Thyroid gland (tissue), 4 donors: Measurements from ENCODE around the gene CALM1. TPM values are rescaled to one million over a fixed set of nuclear protein-coding genes. Genes with fewer than 3 reads are reported as not detected.

Source experiments
- DNase-seq, 2 donors: peaks; one replicate each; pipeline ENCODE4 v3.0.0-alpha.2; 2019
- H3K27ac ChIP-seq, 3 donors: fragments of 200-600 bp; sonication (generic); 1 replicate in 2 of 3; 2 replicates in 1 of 3; pipeline ENCODE4 v1.5.1; 2016 to 2019; ENCODE audit warnings: mild to moderate bottlenecking in 1 of 3, moderate library complexity in 1 of 3
- H3K27me3 ChIP-seq: fragments of 200-600 bp; sonication (generic); one replicate; pipeline ENCODE4 v1.5.1; 2019
- H3K36me3 ChIP-seq, 2 donors: fragments of 200-600 bp; sonication (generic); one replicate each; pipeline ENCODE4 v1.5.1; 2016 to 2019
- H3K4me1 ChIP-seq, 2 donors: fragments of 200-600 bp; sonication (generic); one replicate each; pipeline ENCODE4 v1.5.1; 2017 to 2019
- H3K4me3 ChIP-seq, 3 donors: fragments of 200-600 bp; sonication (generic); replicated peaks in 1 of 3; 1 replicate in 2 of 3; 2 replicates in 1 of 3; pipeline ENCODE4 v1.5.1; 2016; ENCODE audit warnings: mild to moderate bottlenecking in 1 of 3
- H3K9me3 ChIP-seq: fragments of 200-600 bp; sonication (generic); one replicate; pipeline ENCODE4 v1.5.1; 2017
- POLR2A ChIP-seq, 2 donors: fragments of 450-650 bp; IDR thresholded peaks; one replicate each; pipeline ENCODE4 v1.6.1; 2017; ENCODE audit warnings: antibody characterized with exemption in 2 of 2, mild to moderate bottlenecking in 2 of 2, moderate library complexity in 1 of 2
- WGBS, 2 donors: methylation state at CpG; one replicate each; pipeline ENCODE4 v1.1.5; 2017; 5-methylcytosine and 5-hydroxymethylcytosine counted together
- intact Hi-C: fragments of 100-400 bp; cut with DNase I; formaldehyde crosslinking; loops from one replicate; pipeline ENCODE4 v1.15.1; 2023
- total RNA-seq, 4 donors: library from RNA; depleted of rRNA; stranded (reverse); fragments of >200 nt; gene quantifications; one replicate each; pipeline ENCODE4 v1.2.3, GENCODE V29; 2016
- TF ChIP-seq, protein P1 (sequence below), 6 experiments: fragments of 200-600 bp in 3 of 6; fragments of 450-650 bp in 3 of 6; sonication (generic) in 3 of 6; IDR thresholded peaks; one replicate each; pipeline ENCODE4 v1.5.1; 2016 to 2019; ENCODE audit warnings: antibody characterized with exemption in 6 of 6, mild to moderate bottlenecking in 2 of 6, inconsistent platforms in 1 of 6, moderate library complexity in 1 of 6

Gene CALM1
- total RNA-seq, 4 donors from 2014 or later: 262 to 355 (median 294) TPM

GRCh38 chr14:90456551-90456950, 59.7 kb downstream of the CALM1 start:
- 65 to 67% methylated on average over 4 to 6 of the region's 6 CpGs for WGBS, 2 donors
- Histone ChIP-seq H3K27ac (no peak overlapping the region), H3K36me3 (no peaks in the 10 kb centered on the region), H3K4me3 (no peak overlapping the region), H3K9me3 (no peaks in the 10 kb centered on the region), H3K4me1 (no peaks in the 10 kb centered on the region), H3K27me3 (no peaks in the 10 kb centered on the region)
- TF ChIP-seq, protein P1, sequence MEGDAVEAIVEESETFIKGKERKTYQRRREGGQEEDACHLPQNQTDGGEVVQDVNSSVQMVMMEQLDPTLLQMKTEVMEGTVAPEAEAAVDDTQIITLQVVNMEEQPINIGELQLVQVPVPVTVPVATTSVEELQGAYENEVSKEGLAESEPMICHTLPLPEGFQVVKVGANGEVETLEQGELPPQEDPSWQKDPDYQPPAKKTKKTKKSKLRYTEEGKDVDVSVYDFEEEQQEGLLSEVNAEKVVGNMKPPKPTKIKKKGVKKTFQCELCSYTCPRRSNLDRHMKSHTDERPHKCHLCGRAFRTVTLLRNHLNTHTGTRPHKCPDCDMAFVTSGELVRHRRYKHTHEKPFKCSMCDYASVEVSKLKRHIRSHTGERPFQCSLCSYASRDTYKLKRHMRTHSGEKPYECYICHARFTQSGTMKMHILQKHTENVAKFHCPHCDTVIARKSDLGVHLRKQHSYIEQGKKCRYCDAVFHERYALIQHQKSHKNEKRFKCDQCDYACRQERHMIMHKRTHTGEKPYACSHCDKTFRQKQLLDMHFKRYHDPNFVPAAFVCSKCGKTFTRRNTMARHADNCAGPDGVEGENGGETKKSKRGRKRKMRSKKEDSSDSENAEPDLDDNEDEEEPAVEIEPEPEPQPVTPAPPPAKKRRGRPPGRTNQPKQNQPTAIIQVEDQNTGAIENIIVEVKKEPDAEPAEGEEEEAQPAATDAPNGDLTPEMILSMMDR (IDR thresholded peaks at IDR 0.05): no peak
- no peak for TF ChIP-seq POLR2A (IDR thresholded peaks at IDR 0.05)
- intact Hi-C loops: no loop called here
- no peak for DNase-seq

GRCh38 chr14:90457186-90457585, 60.4 kb downstream of the CALM1 start:
- Histone ChIP-seq H3K27ac (no peak overlapping the region), H3K4me3 (no peak overlapping the region), H3K27me3 (no peaks in the 10 kb centered on the region), H3K36me3 (no peaks in the 10 kb centered on the region), H3K4me1 (no peaks in the 10 kb centered on the region), H3K9me3 (no peaks in the 10 kb centered on the region)
- TF ChIP-seq, protein P1 (IDR thresholded peaks at IDR 0.05): no peak
- TF ChIP-seq POLR2A (IDR thresholded peaks at IDR 0.05): no peak
- no peak for DNase-seq
- intact Hi-C loops: no loop called here
- 70 to 79% methylated on average over 4 of the region's 4 CpGs for WGBS, 2 donors

Other genes with a start within 250 kb of the CALM1 start
- gene PSMC1, start 140.5 kb upstream of the CALM1 start, total RNA-seq: 100 to 1,000 TPM in 3 of 4 donors, 10 to 100 TPM in 1; 86.8 to 163 (median 133) TPM
- gene NRDE2, start 65.1 kb upstream of the CALM1 start, total RNA-seq: 10 to 100 TPM; 21.7 to 38.7 (median 26.7) TPM